Stimulated activated CD8-positive, alpha-beta memory T cell treated with anti-CD3 and anti-CD28 coated beads, Interleukin-4, amount 100 ng/mL, for 4 hours (primary cell): Measurements from ENCODE around the gene NEMP2.
"Not testable (repeated sequence)": the region's sequence is repeated elsewhere in the genome, so short reads cannot be mapped to it uniquely, and the experiment has no call there.

Source experiments
- DNase-seq, 2 donors: peaks; one replicate each; pipeline ENCODE4 v3.0.0-alpha.2; 2020; ENCODE audit warnings: low read depth in 2 of 2, low spot score in 1 of 2

Gene NEMP2

GRCh38 chr2:190490502-190490901 is 44.0 kb downstream of the NEMP2 start:
- no peak for DNase-seq

GRCh38 chr2:190489475-190489874 is 45.0 kb downstream of the NEMP2 start:
- DNase-seq = no peak

GRCh38 chr2:190488516-190489233 is 45.8 kb downstream of the NEMP2 start:
- no peak for DNase-seq

- DNase-seq = no peak
Measured at GRCh38 chr2:190486037-190486623, 48.4 kb downstream of the NEMP2 start.

- no peak for DNase-seq
Measured at GRCh38 chr2:190482451-190482850, 52.1 kb downstream of the NEMP2 start.

GRCh38 chr2:190481339-190481738 is 53.2 kb downstream of the NEMP2 start:
- no peak for DNase-seq

GRCh38 chr2:190478572-190479195 is 55.8 kb downstream of the NEMP2 start:
- no peak for DNase-seq

GRCh38 chr2:190477661-190478454 is 56.7 kb downstream of the NEMP2 start:
- DNase-seq = no peak

GRCh38 chr2:190470256-190470826 is 64.2 kb downstream of the NEMP2 start:
- DNase-seq = no peak

- DNase-seq = no peak
Measured at GRCh38 chr2:190469771-190470170, 64.8 kb downstream of the NEMP2 start.

GRCh38 chr2:190468814-190469569 is 65.5 kb downstream of the NEMP2 start:
- DNase-seq = no peak

GRCh38 chr2:190468354-190468753 is 66.2 kb downstream of the NEMP2 start:
- DNase-seq = not testable (repeated sequence)

- DNase-seq = no peak
Measured at GRCh38 chr2:190467575-190468083, 66.9 kb downstream of the NEMP2 start.

- DNase-seq = no peak
Measured at GRCh38 chr2:190466819-190467446, 67.6 kb downstream of the NEMP2 start.

GRCh38 chr2:190465060-190465459 is 69.5 kb downstream of the NEMP2 start:
- DNase-seq = no peak

- no peak for DNase-seq
Measured at GRCh38 chr2:190462611-190463010, 71.9 kb downstream of the NEMP2 start.

GRCh38 chr2:190462181-190462580 is 72.3 kb downstream of the NEMP2 start:
- no peak for DNase-seq

- DNase-seq = no peak
Measured at GRCh38 chr2:190460487-190460886, 74.0 kb downstream of the NEMP2 start.

GRCh38 chr2:190459881-190460280 is 74.6 kb downstream of the NEMP2 start:
- DNase-seq = no peak
